Caco-2 (cell line): ENCODE data around the gene TMEM203. TPM values are rescaled to one million over a fixed set of nuclear protein-coding genes. Genes with fewer than 3 reads are reported as not detected.

ENCODE experiments used
- BruUV-seq: library from RNA; stranded (reverse); fragments of 400-500 nt; replicated peaks from 2 replicates; lab custom pipeline; 2021; lab: Mats Ljungman, UMichigan
- CTCF ChIA-PET: fragments of 300-600 bp; sonication (Branson Sonifier 250); formaldehyde crosslinking; loops from one replicate; lab custom pipeline; 2022; ENCODE audit warnings: antibody characterized with exemption; lab: Charles Lee
- POLR2A ChIA-PET: fragments of 300-600 bp; sonication (Branson Sonifier 250); formaldehyde crosslinking; loops from one replicate; lab custom pipeline; 2022; ENCODE audit warnings: antibody characterized with exemption; lab: Charles Lee
- DNase-seq, 2 experiments: peaks; one replicate each; pipeline versions ENCODE4 v3.0.0 to v3.0.0-alpha.2; 2020 to 2022
- H3K27me3 ChIP-seq: replicated peaks from 2 replicates; pipeline ENCODE4 v1.6.0; 2011; ENCODE audit warnings: low read length; ENCODE audit not compliant: control insufficient read depth, insufficient read depth
- H3K36me3 ChIP-seq: 2 replicates; pipeline ENCODE4 v1.5.1; 2011; ENCODE audit warnings: low read length; ENCODE audit not compliant: control insufficient read depth, insufficient read depth
- H3K4me1 ChIP-seq: fragments of 250-450 bp; sonication (Bioruptor Pico); 2 replicates; pipeline ENCODE4 v1.5.1; 2020; ENCODE audit warnings: mild to moderate bottlenecking
- H3K4me3 ChIP-seq: 2 replicates; pipeline ENCODE4 v1.5.1; 2011; ENCODE audit warnings: low read depth, mild to moderate bottlenecking, control low read depth, low read length
- H3K9me3 ChIP-seq: fragments of 250-450 bp; sonication (Bioruptor Pico); 2 replicates; pipeline ENCODE4 v1.5.1; 2020; ENCODE audit warnings: mild to moderate bottlenecking, moderate library complexity
- H3K27ac Mint-ChIP-seq: one replicate; pipeline ENCODE4 v1.8.0; 2022; ENCODE audit warnings: mixed read lengths; ENCODE audit not compliant: unreplicated experiment
- H3K27me3 Mint-ChIP-seq: one replicate; pipeline ENCODE4 v1.8.0; 2022; ENCODE audit warnings: mixed read lengths; ENCODE audit not compliant: insufficient read depth, unreplicated experiment
- H3K36me3 Mint-ChIP-seq: one replicate; pipeline ENCODE4 v1.8.0; 2022; ENCODE audit warnings: mild to moderate bottlenecking, mixed read lengths; ENCODE audit not compliant: insufficient read depth, unreplicated experiment
- H3K4me1 Mint-ChIP-seq: one replicate; pipeline ENCODE4 v1.8.0; 2022; ENCODE audit warnings: low read depth, mixed read lengths; ENCODE audit not compliant: unreplicated experiment
- H3K4me3 Mint-ChIP-seq: one replicate; pipeline ENCODE4 v1.8.0; 2022; ENCODE audit warnings: mild to moderate bottlenecking, moderate library complexity, mixed read lengths; ENCODE audit not compliant: unreplicated experiment
- H3K9me3 Mint-ChIP-seq: one replicate; pipeline ENCODE4 v1.8.0; 2022; ENCODE audit warnings: mixed read lengths; ENCODE audit not compliant: unreplicated experiment
- CTCF ChIP-seq, 2 experiments: fragments of 200-600 bp in 1 of 2; IDR thresholded peaks; 1 replicate in 1 of 2; 2 replicates in 1 of 2; pipeline versions ENCODE4 v1.5.1 to v1.8.0; 2011 to 2022; ENCODE audit warnings: antibody characterized with exemption in 1 of 2, control low read depth in 1 of 2, inconsistent platforms in 1 of 2, low read depth in 1 of 2, low read length in 1 of 2, mild to moderate bottlenecking in 1 of 2, moderate library complexity in 1 of 2; ENCODE audit not compliant: insufficient read depth in 1 of 2, severe bottlenecking in 1 of 2, unreplicated experiment in 1 of 2
- intact Hi-C: fragments of 100-400 bp; cut with micrococcal nuclease; formaldehyde crosslinking; loops from one replicate; pipeline ENCODE4 v1.10.0; 2022; ENCODE audit not compliant: unreplicated experiment
- total RNA-seq: library from RNA; stranded (reverse); gene quantifications from 2 replicates; pipeline ENCODE4 v1.2.3, GENCODE V29; 2022

TMEM203 gene
- total RNA-seq, 1 experiment from 2014 or later: 38.4 TPM

- H3K36me3 Mint-ChIP-seq: no peaks in the 10 kb centered on the region
These were observed 38.8 kb downstream of the TMEM203 start for GRCh38 chr9:137166380-137167229.

GRCh38 chr9:137165250-137165836 lies 40.1 kb downstream of the TMEM203 start:
- intact Hi-C loops: loop anchor here (5.0 kb wide), 1 partner anchor 38 kb away; no protein-coding TSS in a partner anchor
- no peak for TF ChIP-seq CTCF (IDR thresholded peaks at IDR 0.05; ENCODE audit: insufficient read depth in 1 of 2, low read depth in 1 of 2, low read length in 1 of 2, severe bottlenecking in 1 of 2, unreplicated experiment in 1 of 2)
- POLR2A ChIA-PET: no interaction called here
- H3K4me3 Mint-ChIP-seq: no peak overlapping the region
- no TSS peak for BruUV-seq
- no peak overlapping the region for H3K27ac Mint-ChIP-seq
- no peaks in the 10 kb centered on the region for H3K9me3 ChIP-seq
- H3K4me1 Mint-ChIP-seq: peaks cover 6% of the 10 kb centered on the region
- H3K36me3 Mint-ChIP-seq: no peaks in the 10 kb centered on the region
- DNase-seq: no peak
- CTCF ChIA-PET: no interaction called here
- peaks cover 8% of the 10 kb centered on the region for H3K27me3 Mint-ChIP-seq
- no peak overlapping the region for H3K4me3 ChIP-seq
- peaks cover 2% of the 10 kb centered on the region; the same call in 1 of the 2 replicates for H3K27me3 ChIP-seq
- peaks cover 13% of the 10 kb centered on the region for H3K4me1 ChIP-seq
- H3K9me3 Mint-ChIP-seq: no peaks in the 10 kb centered on the region
- H3K36me3 ChIP-seq: no peaks in the 10 kb centered on the region

More at GRCh38 chr9:137166380-137167229, 38.8 kb downstream of the TMEM203 start:
- CTCF ChIA-PET: interaction anchor here (0.6 kb wide), 1 partner anchor 111 kb away, joined by 4 read pairs; no protein-coding TSS in a partner anchor
- Histone ChIP-seq H3K27me3 (peaks cover 2% of the 10 kb centered on the region; the same call in 1 of the 2 replicates), H3K9me3 (no peaks in the 10 kb centered on the region), H3K4me1 (peaks cover 13% of the 10 kb centered on the region), H3K36me3 (no peaks in the 10 kb centered on the region), H3K4me3 (no peak overlapping the region)
- H3K9me3 Mint-ChIP-seq: no peaks in the 10 kb centered on the region
- intact Hi-C loops: loop anchor here (5.0 kb wide), 1 partner anchor 39 kb away; no protein-coding TSS in a partner anchor
- no peak for TF ChIP-seq CTCF (IDR thresholded peaks at IDR 0.05; ENCODE audit: insufficient read depth in 1 of 2, low read depth in 1 of 2, low read length in 1 of 2, severe bottlenecking in 1 of 2, unreplicated experiment in 1 of 2)
- POLR2A ChIA-PET: no interaction called here
- H3K4me1 Mint-ChIP-seq: peaks cover 6% of the 10 kb centered on the region
- H3K27ac Mint-ChIP-seq: no peak overlapping the region
- H3K4me3 Mint-ChIP-seq: peak overlapping the region; percentile 79
- peaks cover 8% of the 10 kb centered on the region for H3K27me3 Mint-ChIP-seq
- DNase-seq: no peak
- BruUV-seq: no TSS peak
